Heart left ventricle (tissue), 16 donors: ENCODE results near the gene CTSG. TPM values are rescaled to one million over a fixed set of nuclear protein-coding genes. Genes with fewer than 3 reads are reported as not detected.
"Not testable (repeated sequence)": the region's sequence is repeated elsewhere in the genome, so short reads cannot be mapped to it uniquely, and the experiment has no call there.

Experiments
- ATAC-seq, 4 donors: fragments of 200-7000 bp; cut with Tn5 transposase; one replicate each; pipeline ENCODE4 v1.9.1; 2020 to 2022; ENCODE audit warnings: moderate library complexity in 4 of 4, mild to moderate bottlenecking in 3 of 4, moderate number of reproducible peaks in 1 of 4
- DNase-seq, 5 donors: peaks; one replicate each; pipeline ENCODE4 v3.0.0-alpha.2; 2020
- H3K27ac ChIP-seq, 12 donors: fragments of 200-600 bp; sonication (generic) in 4 of 12; one replicate each; pipeline versions ENCODE4 v1.5.0 to v1.8.0; 2016 to 2022; ENCODE audit warnings: mild to moderate bottlenecking in 2 of 12
- H3K27me3 ChIP-seq, 9 donors: fragments of 200-600 bp; sonication (generic) in 2 of 9; one replicate each; pipeline versions ENCODE4 v1.5.1 to v1.8.0; 2016 to 2022; ENCODE audit warnings: mild to moderate bottlenecking in 3 of 9
- H3K36me3 ChIP-seq, 9 donors: fragments of 200-600 bp; sonication (generic) in 2 of 9; one replicate each; pipeline versions ENCODE4 v1.5.0 to v1.8.0; 2018 to 2022; ENCODE audit warnings: mild to moderate bottlenecking in 2 of 9
- H3K4me1 ChIP-seq, 12 donors: fragments of 200-600 bp; sonication (generic) in 4 of 12; one replicate each; pipeline versions ENCODE4 v1.5.0 to v1.8.0; 2016 to 2022; ENCODE audit warnings: mild to moderate bottlenecking in 3 of 12
- H3K4me3 ChIP-seq, 12 donors: fragments of 200-600 bp; sonication (generic) in 4 of 12; one replicate each; pipeline versions ENCODE4 v1.5.0 to v1.8.0; 2017 to 2022; ENCODE audit warnings: mild to moderate bottlenecking in 9 of 12, moderate library complexity in 4 of 12
- H3K9me3 ChIP-seq, 12 donors: fragments of 200-600 bp; sonication (generic) in 4 of 12; one replicate each; pipeline versions ENCODE4 v1.5.0 to v1.8.0; 2016 to 2022; ENCODE audit warnings: mild to moderate bottlenecking in 1 of 12
- CTCF ChIP-seq, 12 donors: fragments of 200-600 bp; sonication (generic) in 4 of 12; IDR thresholded peaks; one replicate each; pipeline versions ENCODE4 v1.5.0 to v1.8.0; 2018 to 2022; ENCODE audit warnings: antibody characterized with exemption in 12 of 12, mild to moderate bottlenecking in 5 of 12
- POLR2A ChIP-seq, 2 donors: fragments of 450-650 bp; IDR thresholded peaks; one replicate each; pipeline ENCODE4 v1.6.1; 2017; ENCODE audit warnings: antibody characterized with exemption in 2 of 2, mild to moderate bottlenecking in 2 of 2, moderate library complexity in 2 of 2
- WGBS, 4 donors: extraction: QIAGEN DNeasy Blood & Tissue Kit in 2 of 4; methylation state at CpG; one replicate each; pipeline versions ENCODE4 v1.1.5 to v1.1.7; 2013 to 2018; 5-methylcytosine and 5-hydroxymethylcytosine counted together
- intact Hi-C, 10 donors: fragments of 100-400 bp; cut with DNase I; formaldehyde crosslinking; loops; one replicate each; pipeline versions ENCODE4 v1.11.1 to v1.14.2; 2022
- polyA plus RNA-seq, 2 donors: library from polyadenylated mRNA; stranded (reverse); fragments of 200-250 nt; gene quantifications; one replicate each; pipeline ENCODE4 v1.2.3, GENCODE V29; 2013
- total RNA-seq, 9 donors: library from RNA; depleted of rRNA in 2 of 9; stranded (reverse); fragments of >200 nt in 2 of 9; fragmentation: NEBNext Ultra II Directional in 3 of 9; extraction: Animal tissue kit (Norgen Biotek cat#: 25700) in 3 of 9; gene quantifications; one replicate each; pipeline versions ENCODE4 v1.1.0 to v1.2.4, GENCODE V29; 2016 to 2023
- donor health status: ischemic (EF 13 %, LVEDD 7.1; RV severe dilation, severe dysfunction).
- donor health status: healthy with polysubstance abuse.
- donor health status: DM: no; HTN: yes; CAD: no.
- donor health status: DM: no; HTN: no; CAD: no.
- donor health status: ischemic (EF 25% LVEDD 6.9; RV normal size, moderate dysfunction).
- donor health status: ischemic (EF 25% LVEDD 5.7; RV mildly dilated, moderate dysfunction).
- donor health status: healthy.
- donor health status: DM: yes; HTN: yes; CAD: no.
- donor health status: ischemic (EF 35%, LVEDD 5.7; RV mildly dilated, moderate dysfunction).
- donor health status: nonischemic (EF 11% LVEDD 7.7; RV severe dilation, severe dysfunction).
- donor health status: DM: yes; HTN: yes; CAD: no.
- donor health status: PGD.
- donor health status: ischemic (EF 29% LVEDD 5.4; RV normal size, mild dysfunction).
- donor health status: nonischemic (EF 23%, LVEDD 6.1; RV moderate dilation, normal function).

The CTSG gene
- total and polyA plus RNA-seq, 11 donors, result 0.08 to 2.9 (median 0.73) TPM; not detected in 2

GRCh38 chr14:24565766-24566165 is 10.3 kb downstream of the CTSG start:
- no peaks in the 10 kb centered on the region for H3K36me3 ChIP-seq
- TF ChIP-seq CTCF (IDR thresholded peaks at IDR 0.05), result no peak
- TF ChIP-seq POLR2A (IDR thresholded peaks at IDR 0.05), result no peak
- no peak for DNase-seq
- intact Hi-C loops, result no loop called here
- 29 to 51% (median 45%) methylated on average over 1 to 2 of the region's 2 CpGs for WGBS, 4 donors
- H3K4me1 ChIP-seq, result no peaks in the 10 kb centered on the region
- ATAC-seq, result no peak
- no peaks in the 10 kb centered on the region for H3K27me3 ChIP-seq
- H3K4me3 ChIP-seq, result no peak overlapping the region
- H3K27ac ChIP-seq, result no peak overlapping the region
- peaks cover 0 to 63% (median 12%) of the 10 kb centered on the region in 12 donors for H3K9me3 ChIP-seq

- 54 to 71% (median 61%) methylated on average over 2 to 3 of the region's 3 CpGs for WGBS, 4 donors
- intact Hi-C loops, result no loop called here
Measured at GRCh38 chr14:24563505-24563904, 12.5 kb downstream of the CTSG start.

GRCh38 chr14:24556756-24557155 is 19.3 kb downstream of the CTSG start:
- Histone ChIP-seq H3K4me3 (no peak overlapping the region), H3K4me1 (no peaks in the 10 kb centered on the region), H3K36me3 (no peaks in the 10 kb centered on the region), H3K27me3 (no peaks in the 10 kb centered on the region), H3K9me3 (peaks cover 0 to 4% (median 0%) of the 10 kb centered on the region in 12 donors), H3K27ac (no peak overlapping the region)
- intact Hi-C loops, result no loop called here
- no peak for TF ChIP-seq CTCF (IDR thresholded peaks at IDR 0.05)
- TF ChIP-seq POLR2A (IDR thresholded peaks at IDR 0.05), result no peak
- no peak for DNase-seq
- 55 to 62% (median 58%) methylated on average over 4 of the region's 4 CpGs for WGBS, 4 donors
- ATAC-seq, result no peak

More at GRCh38 chr14:24563505-24563904, 12.5 kb downstream of the CTSG start:
- ATAC-seq (no peak), DNase-seq (no peak)
- Histone ChIP-seq H3K36me3 (no peaks in the 10 kb centered on the region), H3K27me3 (no peaks in the 10 kb centered on the region), H3K27ac (no peak overlapping the region), H3K4me1 (no peaks in the 10 kb centered on the region), H3K4me3 (no peak overlapping the region), H3K9me3 (peaks cover 0 to 46% (median 11%) of the 10 kb centered on the region in 12 donors)
- no peak for TF ChIP-seq CTCF (IDR thresholded peaks at IDR 0.05)
- TF ChIP-seq POLR2A (IDR thresholded peaks at IDR 0.05), result no peak

- H3K27ac ChIP-seq, DNase-seq, H3K4me1 ChIP-seq, H3K27me3 ChIP-seq, H3K4me3 ChIP-seq, H3K36me3 ChIP-seq, ATAC-seq, intact Hi-C loops: not testable (repeated sequence)
- H3K9me3 ChIP-seq, result peaks cover 0 to 36% (median 13%) of the 10 kb centered on the region in 12 donors
- 15 to 50% (median 42%) methylated on average over 1 of the region's 1 CpG for WGBS, 4 donors
Measured at GRCh38 chr14:24549064-24549463, 27.0 kb downstream of the CTSG start.

- Histone ChIP-seq H3K36me3 (no peaks in the 10 kb centered on the region), H3K27me3 (peaks cover 0 to 1% (median 0%) of the 10 kb centered on the region in 9 donors), H3K9me3 (peaks cover 0 to 19% (median 0%) of the 10 kb centered on the region in 12 donors), H3K4me3 (no peak overlapping the region), H3K27ac (no peak overlapping the region), H3K4me1 (no peaks in the 10 kb centered on the region)
- intact Hi-C loops, result no loop called here
- ATAC-seq (no peak), DNase-seq (no peak)
- WGBS, 4 donors, result 68 to 74% (median 71%) methylated on average over 2 of the region's 2 CpGs
- TF ChIP-seq CTCF (IDR thresholded peaks at IDR 0.05) (no peak), POLR2A (IDR thresholded peaks at IDR 0.05) (no peak)
Measured at GRCh38 chr14:24542346-24542936, 33.6 kb downstream of the CTSG start.
